Measurements from ENCODE around the gene MORC3. TPM values are rescaled to one million over a fixed set of nuclear protein-coding genes. Genes with fewer than 3 reads are reported as not detected.

MORC3 gene
- polyA plus RNA-seq, 1 donor (not counting 4 experiments of a cell fraction or from before 2014, with no cell fraction given) = 38.1 TPM

DNA sequence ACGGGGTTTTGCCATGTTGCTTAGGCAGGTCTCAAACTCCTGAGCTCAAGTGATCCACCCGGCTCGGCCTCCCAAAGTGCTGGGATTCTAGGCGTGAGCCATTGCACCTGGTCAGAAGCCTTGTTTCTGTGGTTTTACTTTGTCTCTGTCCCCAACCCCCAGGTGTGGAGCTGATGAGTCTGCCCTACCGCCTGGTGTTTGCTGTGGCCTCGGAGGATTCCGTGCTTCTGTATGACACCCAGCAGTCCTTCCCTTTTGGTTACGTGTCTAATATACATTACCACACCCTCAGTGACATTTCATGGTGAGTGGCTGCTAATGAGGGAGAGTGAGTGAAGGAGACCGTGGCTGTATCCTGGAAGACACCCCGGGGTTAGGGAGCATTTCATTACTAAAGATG, 91.3 kb downstream of the MORC3 start:
- Histone ChIP-seq H3K27me3 (ENCODE audit: control insufficient read depth, extremely low read depth, insufficient read depth, low read length) (no peaks in the 10 kb centered on the region), H3K4me2 (ENCODE audit: control insufficient read depth, extremely low read depth, insufficient read depth, low read depth, low read length) (no peak overlapping the region), H3K79me2 (ENCODE audit: control insufficient read depth, insufficient read depth, low read length) (no peaks in the 10 kb centered on the region), H3K36me3 (ENCODE audit: control insufficient read depth in 2 of 2, extremely low read depth in 1 of 2, insufficient read depth in 2 of 2, low read length in 2 of 2) (peaks cover 2 to 12% of the 10 kb centered on the region in 2 experiments), H2AFZ (ENCODE audit: control insufficient read depth, low read length) (no peak overlapping the region), H3K27ac (ENCODE audit: control insufficient read depth, insufficient read depth, low read length) (no peak overlapping the region), H3K4me3 (ENCODE audit: control insufficient read depth in 2 of 3, extremely low read depth in 1 of 3, insufficient read depth in 2 of 3, low read depth in 1 of 3, low read length in 3 of 3) (no peak overlapping the region), H3K9me1 (ENCODE audit: control insufficient read depth, extremely low read depth, insufficient read depth, low read length) (no peaks in the 10 kb centered on the region), H3K9ac (ENCODE audit: control insufficient read depth, extremely low read depth, insufficient read depth, low read length) (no peak overlapping the region), H3K4me1 (ENCODE audit: control insufficient read depth, extremely low read depth, insufficient read depth, low read length) (no peaks in the 10 kb centered on the region), H3K9me3 (ENCODE audit: control insufficient read depth, low read depth, low read length) (no peaks in the 10 kb centered on the region), H4K20me1 (ENCODE audit: control insufficient read depth, extremely low read depth, insufficient read depth, low read length) (no peaks in the 10 kb centered on the region)
- dilution Hi-C loops (cut with MboI; ENCODE audit: extremely low pct_ligation_motif_present, low sequenced_read_pairs) = no loop called here
- no peak for FAIRE-seq
- no peak for TF ChIP-seq EZH2 (IDR thresholded peaks at IDR 0.05; ENCODE audit: low read length)
- TF ChIP-seq, protein P1, sequence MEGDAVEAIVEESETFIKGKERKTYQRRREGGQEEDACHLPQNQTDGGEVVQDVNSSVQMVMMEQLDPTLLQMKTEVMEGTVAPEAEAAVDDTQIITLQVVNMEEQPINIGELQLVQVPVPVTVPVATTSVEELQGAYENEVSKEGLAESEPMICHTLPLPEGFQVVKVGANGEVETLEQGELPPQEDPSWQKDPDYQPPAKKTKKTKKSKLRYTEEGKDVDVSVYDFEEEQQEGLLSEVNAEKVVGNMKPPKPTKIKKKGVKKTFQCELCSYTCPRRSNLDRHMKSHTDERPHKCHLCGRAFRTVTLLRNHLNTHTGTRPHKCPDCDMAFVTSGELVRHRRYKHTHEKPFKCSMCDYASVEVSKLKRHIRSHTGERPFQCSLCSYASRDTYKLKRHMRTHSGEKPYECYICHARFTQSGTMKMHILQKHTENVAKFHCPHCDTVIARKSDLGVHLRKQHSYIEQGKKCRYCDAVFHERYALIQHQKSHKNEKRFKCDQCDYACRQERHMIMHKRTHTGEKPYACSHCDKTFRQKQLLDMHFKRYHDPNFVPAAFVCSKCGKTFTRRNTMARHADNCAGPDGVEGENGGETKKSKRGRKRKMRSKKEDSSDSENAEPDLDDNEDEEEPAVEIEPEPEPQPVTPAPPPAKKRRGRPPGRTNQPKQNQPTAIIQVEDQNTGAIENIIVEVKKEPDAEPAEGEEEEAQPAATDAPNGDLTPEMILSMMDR (optimal IDR thresholded peaks at IDR 0.05 in 1 of 3, IDR thresholded peaks at IDR 0.05 in 1 of 3, conservative IDR thresholded peaks at IDR 0.05 in 1 of 3; ENCODE audit: extremely low read depth in 1 of 3, insufficient read depth in 2 of 3, low read length in 3 of 3) = no peak
- DNase-seq (ENCODE audit: low read depth, low spot score) = no peak

DNA sequence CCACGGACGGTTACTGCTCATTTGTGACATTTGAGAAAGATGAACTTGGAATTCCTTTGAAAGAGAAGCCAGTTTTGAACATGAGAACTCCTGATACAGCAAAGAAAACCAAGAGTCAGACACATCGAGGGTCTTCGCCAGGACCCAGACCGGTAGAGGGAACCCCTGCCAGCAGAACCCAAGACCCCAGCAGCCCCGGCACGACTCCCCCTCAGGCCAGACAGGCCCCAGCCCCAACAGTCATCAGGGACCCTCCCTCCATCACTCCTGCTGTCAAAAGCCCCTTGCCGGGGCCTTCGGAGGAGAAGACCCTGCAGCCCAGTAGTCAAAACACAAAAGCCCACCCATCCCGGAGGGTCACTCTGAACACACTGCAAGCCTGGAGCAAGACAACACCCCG, 92.9 kb downstream of the MORC3 start:
- no peaks in the 10 kb centered on the region for H3K4me1 ChIP-seq (ENCODE audit: control insufficient read depth, extremely low read depth, insufficient read depth, low read length)
- DNase-seq (ENCODE audit: low read depth, low spot score) (no peak), FAIRE-seq (no peak)
- no peak overlapping the region for H3K27ac ChIP-seq (ENCODE audit: control insufficient read depth, insufficient read depth, low read length)
- H3K9me1 ChIP-seq (ENCODE audit: control insufficient read depth, extremely low read depth, insufficient read depth, low read length) = no peaks in the 10 kb centered on the region
- no peak overlapping the region for H3K4me2 ChIP-seq (ENCODE audit: control insufficient read depth, extremely low read depth, insufficient read depth, low read depth, low read length)
- H3K79me2 ChIP-seq (ENCODE audit: control insufficient read depth, insufficient read depth, low read length) = no peaks in the 10 kb centered on the region
- H2AFZ ChIP-seq (ENCODE audit: control insufficient read depth, low read length) = no peak overlapping the region
- no peaks in the 10 kb centered on the region for H3K27me3 ChIP-seq (ENCODE audit: control insufficient read depth, extremely low read depth, insufficient read depth, low read length)
- H3K9me3 ChIP-seq (ENCODE audit: control insufficient read depth, low read depth, low read length) = no peaks in the 10 kb centered on the region
- H3K4me3 ChIP-seq (ENCODE audit: control insufficient read depth in 2 of 3, extremely low read depth in 1 of 3, insufficient read depth in 2 of 3, low read depth in 1 of 3, low read length in 3 of 3) = no peak overlapping the region
- dilution Hi-C loops (cut with MboI; ENCODE audit: extremely low pct_ligation_motif_present, low sequenced_read_pairs) = no loop called here
- H3K9ac ChIP-seq (ENCODE audit: control insufficient read depth, extremely low read depth, insufficient read depth, low read length) = no peak overlapping the region
- H3K36me3 ChIP-seq (ENCODE audit: control insufficient read depth in 2 of 2, extremely low read depth in 1 of 2, insufficient read depth in 2 of 2, low read length in 2 of 2) = peaks cover 2 to 18% of the 10 kb centered on the region in 2 experiments
- H4K20me1 ChIP-seq (ENCODE audit: control insufficient read depth, extremely low read depth, insufficient read depth, low read length) = no peaks in the 10 kb centered on the region
- TF ChIP-seq, protein P1 (optimal IDR thresholded peaks at IDR 0.05 in 1 of 3, IDR thresholded peaks at IDR 0.05 in 1 of 3, conservative IDR thresholded peaks at IDR 0.05 in 1 of 3; ENCODE audit: extremely low read depth in 1 of 3, insufficient read depth in 2 of 3, low read length in 3 of 3) = no peak
- no peak for TF ChIP-seq EZH2 (IDR thresholded peaks at IDR 0.05; ENCODE audit: low read length)

Data from keratinocyte (primary cell).